Left lung (tissue), 10 donors: ENCODE measurements around the gene CLDN14. TPM values are rescaled to one million over a fixed set of nuclear protein-coding genes. Genes with fewer than 3 reads are reported as not detected.
A peak's percentile ranks its signal among the peaks of the same experiment; 100 is the strongest.

Experiments used
- ATAC-seq: fragments of 200-7000 bp; cut with Tn5 transposase; one replicate; pipeline ENCODE4 v1.9.1; 2020; ENCODE audit warnings: moderate library complexity
- DNase-seq, 4 donors: peaks; one replicate each; pipeline ENCODE4 v3.0.0-alpha.2; 2013 to 2020
- H3K27ac ChIP-seq, 2 donors: fragments of 200-600 bp; sonication (generic) in 1 of 2; one replicate each; pipeline versions ENCODE4 v1.5.0 to v1.8.0; 2020 to 2021
- H3K27me3 ChIP-seq, 2 donors: fragments of 200-600 bp; sonication (generic) in 1 of 2; one replicate each; pipeline versions ENCODE4 v1.5.0 to v1.8.0; 2020 to 2021
- H3K36me3 ChIP-seq, 2 donors: fragments of 200-600 bp; sonication (generic) in 1 of 2; one replicate each; pipeline versions ENCODE4 v1.5.0 to v1.8.0; 2020 to 2021
- H3K4me1 ChIP-seq, 2 donors: fragments of 200-600 bp; one replicate each; pipeline ENCODE4 v1.8.0; 2021
- H3K4me3 ChIP-seq, 2 donors: fragments of 200-600 bp; sonication (generic) in 1 of 2; one replicate each; pipeline versions ENCODE4 v1.5.0 to v1.8.0; 2020 to 2021; ENCODE audit warnings: mild to moderate bottlenecking in 1 of 2
- H3K9me3 ChIP-seq, 2 donors: fragments of 200-600 bp; sonication (generic) in 1 of 2; one replicate each; pipeline versions ENCODE4 v1.5.0 to v1.8.0; 2020 to 2021
- intact Hi-C, 2 donors: fragments of 100-400 bp; cut with DNase I; formaldehyde crosslinking; loops; one replicate each; pipeline versions ENCODE4 v1.11.2 to v1.14.2; 2022
- polyA plus RNA-seq, 6 donors: library from polyadenylated mRNA; unstranded; fragments of 120-200 nt; gene quantifications; one replicate each; pipeline ENCODE4 v1.2.1, GENCODE V29; 2013; ENCODE audit not compliant: insufficient read length in 6 of 6
- total RNA-seq, 2 donors: library from RNA; stranded (reverse); fragmentation: NEBNext Ultra II Directional; extraction: Animal tissue kit (Norgen Biotek cat#: 25700); gene quantifications; one replicate each; pipeline ENCODE4 v1.2.1, GENCODE V29; 2021
- TF ChIP-seq, protein P1 (sequence below), 2 donors: fragments of 200-600 bp; sonication (generic) in 1 of 2; IDR thresholded peaks; one replicate each; pipeline versions ENCODE4 v1.5.0 to v1.8.0; 2021; ENCODE audit warnings: antibody characterized with exemption in 2 of 2
- donor health status: DM: no; HTN: yes; CAD: no.
- donor health status: DM: no; HTN: no; CAD: no.

CLDN14 gene
- total and polyA plus RNA-seq, 8 donors = 0.17 TPM; not detected in 7

DNA sequence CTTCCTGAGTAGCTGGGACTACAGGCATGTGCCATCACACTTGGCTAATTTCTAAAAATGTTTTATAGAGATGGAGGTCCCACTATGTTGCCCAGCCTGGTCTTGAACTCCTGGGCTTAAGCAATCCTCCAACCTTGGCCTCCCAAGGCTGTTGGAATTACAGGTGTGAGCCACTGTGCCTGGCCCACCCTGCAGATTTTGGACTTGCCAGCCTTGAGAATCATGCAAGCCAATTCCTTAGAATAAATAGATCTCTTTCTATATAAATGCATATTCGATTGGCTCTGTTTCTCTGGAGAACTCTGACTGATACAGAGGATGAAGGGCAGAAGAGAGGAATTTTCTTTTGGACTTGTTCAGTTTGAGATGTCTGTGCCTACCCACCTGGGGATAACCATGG lies 6.7 kb downstream of the CLDN14 start:
- no peaks in the 10 kb centered on the region for H3K9me3 ChIP-seq
- DNase-seq (no peak), ATAC-seq (no peak)
- no peaks in the 10 kb centered on the region for H3K27me3 ChIP-seq
- no peak overlapping the region for H3K27ac ChIP-seq
- H3K4me1 ChIP-seq = no peaks in the 10 kb centered on the region
- H3K36me3 ChIP-seq = no peaks in the 10 kb centered on the region
- TF ChIP-seq, protein P1, sequence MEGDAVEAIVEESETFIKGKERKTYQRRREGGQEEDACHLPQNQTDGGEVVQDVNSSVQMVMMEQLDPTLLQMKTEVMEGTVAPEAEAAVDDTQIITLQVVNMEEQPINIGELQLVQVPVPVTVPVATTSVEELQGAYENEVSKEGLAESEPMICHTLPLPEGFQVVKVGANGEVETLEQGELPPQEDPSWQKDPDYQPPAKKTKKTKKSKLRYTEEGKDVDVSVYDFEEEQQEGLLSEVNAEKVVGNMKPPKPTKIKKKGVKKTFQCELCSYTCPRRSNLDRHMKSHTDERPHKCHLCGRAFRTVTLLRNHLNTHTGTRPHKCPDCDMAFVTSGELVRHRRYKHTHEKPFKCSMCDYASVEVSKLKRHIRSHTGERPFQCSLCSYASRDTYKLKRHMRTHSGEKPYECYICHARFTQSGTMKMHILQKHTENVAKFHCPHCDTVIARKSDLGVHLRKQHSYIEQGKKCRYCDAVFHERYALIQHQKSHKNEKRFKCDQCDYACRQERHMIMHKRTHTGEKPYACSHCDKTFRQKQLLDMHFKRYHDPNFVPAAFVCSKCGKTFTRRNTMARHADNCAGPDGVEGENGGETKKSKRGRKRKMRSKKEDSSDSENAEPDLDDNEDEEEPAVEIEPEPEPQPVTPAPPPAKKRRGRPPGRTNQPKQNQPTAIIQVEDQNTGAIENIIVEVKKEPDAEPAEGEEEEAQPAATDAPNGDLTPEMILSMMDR (IDR thresholded peaks at IDR 0.05) = no peak
- intact Hi-C loops = no loop called here
- H3K4me3 ChIP-seq = no peak overlapping the region

GRCh38 chr21:36472377-36472776 lies 7.5 kb downstream of the CLDN14 start:
- Histone ChIP-seq H3K9me3 (no peaks in the 10 kb centered on the region), H3K36me3 (no peaks in the 10 kb centered on the region), H3K27me3 (no peaks in the 10 kb centered on the region), H3K4me1 (no peaks in the 10 kb centered on the region), H3K27ac (no peak overlapping the region), H3K4me3 (no peak overlapping the region)
- TF ChIP-seq, protein P1 (IDR thresholded peaks at IDR 0.05) = no peak
- no peak for DNase-seq
- intact Hi-C loops = no loop called here
- no peak for ATAC-seq

DNA sequence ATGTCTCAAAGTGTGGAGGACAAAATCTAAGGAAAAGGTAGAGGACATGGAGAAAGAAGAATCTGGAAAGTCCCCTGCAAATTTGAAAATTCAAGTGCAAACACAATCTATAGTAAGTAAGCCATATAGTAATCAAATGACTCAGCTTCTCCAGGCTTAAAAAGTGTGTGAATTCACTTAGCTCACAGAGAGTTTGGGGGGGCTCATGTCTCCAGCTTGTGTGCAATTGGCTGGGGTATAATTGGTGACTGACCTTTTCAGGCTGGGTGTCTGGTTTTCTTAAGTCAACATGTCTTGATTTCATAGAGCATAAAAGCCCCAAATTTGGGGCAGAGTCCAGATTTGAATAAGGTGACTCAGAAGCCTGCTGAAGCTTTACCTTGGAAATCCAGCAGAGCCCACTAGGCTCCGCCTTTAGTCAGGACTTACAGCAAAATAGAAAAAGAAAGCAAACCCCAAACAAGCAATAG lies 8.6 kb downstream of the CLDN14 start:
- ATAC-seq (peak; percentile 22), DNase-seq (no peak)
- intact Hi-C loops = no loop called here
- H3K36me3 ChIP-seq = no peaks in the 10 kb centered on the region
- H3K27me3 ChIP-seq = no peaks in the 10 kb centered on the region
- H3K27ac ChIP-seq = no peak overlapping the region
- H3K4me3 ChIP-seq = no peak overlapping the region
- H3K9me3 ChIP-seq = no peaks in the 10 kb centered on the region
- TF ChIP-seq, protein P1 (IDR thresholded peaks at IDR 0.05) = no peak
- H3K4me1 ChIP-seq = no peaks in the 10 kb centered on the region

DNA sequence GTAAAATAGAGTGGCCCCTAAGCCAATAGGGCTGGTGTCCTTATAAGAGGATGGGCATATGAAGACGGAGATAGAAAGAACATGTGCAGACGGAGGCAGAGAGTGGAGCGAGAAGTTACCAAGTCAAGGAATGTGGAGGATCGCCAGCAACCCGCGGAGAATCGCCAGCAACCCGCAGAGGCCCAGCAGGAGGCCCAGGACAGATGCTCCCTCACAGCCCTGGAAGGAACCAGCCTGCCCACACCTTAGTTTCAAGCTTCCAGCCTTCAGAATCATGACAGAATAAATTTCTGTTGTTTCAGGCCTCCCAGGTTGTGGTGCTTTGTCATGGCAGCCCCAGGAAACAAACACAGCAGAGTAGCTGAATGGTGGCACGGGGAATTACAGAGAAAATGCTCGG lies 9.6 kb downstream of the CLDN14 start:
- no peak for ATAC-seq
- Histone ChIP-seq H3K4me1 (no peaks in the 10 kb centered on the region), H3K4me3 (no peak overlapping the region), H3K36me3 (no peaks in the 10 kb centered on the region), H3K27me3 (peaks cover 0 to 3% of the 10 kb centered on the region in 2 donors), H3K27ac (no peak overlapping the region), H3K9me3 (no peaks in the 10 kb centered on the region)
- no peak for DNase-seq
- intact Hi-C loops = no loop called here
- TF ChIP-seq, protein P1 (IDR thresholded peaks at IDR 0.05) = no peak

DNA sequence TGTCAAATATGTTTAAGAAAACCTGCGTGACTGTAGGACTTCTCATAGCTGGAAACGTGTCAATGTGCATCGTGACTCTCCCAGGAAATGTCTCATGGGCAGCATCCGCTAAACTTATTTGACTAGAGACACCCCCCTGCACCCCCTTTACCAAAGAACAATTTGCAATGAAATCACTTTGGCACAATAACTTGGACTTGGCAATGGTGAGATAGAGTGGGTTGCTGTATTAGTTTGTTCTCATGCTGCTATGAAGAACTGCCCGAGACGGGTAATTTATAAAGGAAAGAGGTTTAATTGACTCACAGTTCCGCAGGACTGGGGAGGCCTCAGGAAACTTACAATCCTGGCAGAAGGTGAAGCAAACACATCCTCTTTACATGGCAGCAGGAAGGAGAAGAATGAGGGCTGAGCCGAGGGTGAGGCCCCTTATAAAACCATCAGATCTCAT lies 13.8 kb downstream of the CLDN14 start:
- DNase-seq (no peak), ATAC-seq (no peak)
- Histone ChIP-seq H3K9me3 (no peaks in the 10 kb centered on the region), H3K4me1 (no peaks in the 10 kb centered on the region), H3K36me3 (no peaks in the 10 kb centered on the region), H3K27ac (no peak overlapping the region), H3K4me3 (no peak overlapping the region), H3K27me3 (peaks cover 0 to 39% of the 10 kb centered on the region in 2 donors)
- intact Hi-C loops = no loop called here
- TF ChIP-seq, protein P1 (IDR thresholded peaks at IDR 0.05) = no peak
